K562 (cell line): ENCODE results near the gene WDR19. TPM values are rescaled to one million over a fixed set of nuclear protein-coding genes. Genes with fewer than 3 reads are reported as not detected.

Experiments used
- HNRNPL ChIP-seq: fragments of 200-400 bp; formaldehyde crosslinking; IDR thresholded peaks from 2 replicates; pipeline ENCODE4 v1.6.1; 2017; ENCODE audit warnings: low read depth, mild to moderate bottlenecking, low read length
- SMARCA5 ChIP-seq: fragments of 450-650 bp; IDR thresholded peaks from 2 replicates; pipeline ENCODE4 v1.6.1; 2016
- SUPT5H ChIP-seq: fragments of 450-650 bp; IDR thresholded peaks from 2 replicates; pipeline ENCODE4 v1.6.1; 2016
- ZBTB40 ChIP-seq, 2 experiments: fragments of 450-650 bp in 1 of 2; sonication (generic) in 1 of 2; formaldehyde crosslinking in 1 of 2; IDR thresholded peaks; 2 replicates each; pipeline versions ENCODE4 v1.7.1 to v1.9.0; 2016 to 2022; ENCODE audit warnings: inconsistent platforms in 1 of 2, mild to moderate bottlenecking in 1 of 2, missing genetic modification reagents in 1 of 2
- polyA plus RNA-seq, 8 experiments: library from polyadenylated mRNA; depleted of rRNA in 4 of 8; stranded (reverse) in 5 of 8; unstranded in 3 of 8; fragments of >200 nt; fragmentation: Nextera tagmentation in 2 of 8; fragmentation: Illumina TruSeq in 1 of 8; extraction: Ambion mirVana in 2 of 8; extraction: Trizol in 1 of 8; gene quantifications; 2 replicates each; pipeline versions ENCODE4 v1.2.1 to v1.2.3, GENCODE V29; 2011 to 2014; ENCODE audit warnings: inconsistent platforms in 1 of 8, missing spikeins in 1 of 8
- total RNA-seq, 7 experiments: library from RNA; depleted of rRNA in 6 of 7; stranded (reverse); fragments of >200 nt in 6 of 7; fragmentation: Illumina TruSeq in 2 of 7; extraction: Trizol in 2 of 7; gene quantifications; 2 replicates each; pipeline versions ENCODE4 v1.2.1 to v1.2.3, GENCODE V29; 2011 to 2021; ENCODE audit warnings: low replicate concordance in 1 of 7
- TF ChIP-seq, protein P1 (sequence below): sonication (generic); formaldehyde crosslinking; IDR thresholded peaks from 2 replicates; pipeline ENCODE4 v1.5.0; 2020; ENCODE audit warnings: missing genetic modification reagents
- TF ChIP-seq, protein P2 (sequence below): IDR thresholded peaks from 2 replicates; pipeline ENCODE4 v1.6.1; 2011; ENCODE audit warnings: borderline replicate concordance, low read depth, mild to moderate bottlenecking, moderate library complexity, low read length; ENCODE audit not compliant: insufficient read depth, poor library complexity, severe bottlenecking

Gene WDR19
- total and polyA plus RNA-seq, 9 of the 15 experiments (the other 6 are each of a cell fraction or from before 2014, with no cell fraction given), result 6.8 to 37.6 (median 11.2) TPM

DNA sequence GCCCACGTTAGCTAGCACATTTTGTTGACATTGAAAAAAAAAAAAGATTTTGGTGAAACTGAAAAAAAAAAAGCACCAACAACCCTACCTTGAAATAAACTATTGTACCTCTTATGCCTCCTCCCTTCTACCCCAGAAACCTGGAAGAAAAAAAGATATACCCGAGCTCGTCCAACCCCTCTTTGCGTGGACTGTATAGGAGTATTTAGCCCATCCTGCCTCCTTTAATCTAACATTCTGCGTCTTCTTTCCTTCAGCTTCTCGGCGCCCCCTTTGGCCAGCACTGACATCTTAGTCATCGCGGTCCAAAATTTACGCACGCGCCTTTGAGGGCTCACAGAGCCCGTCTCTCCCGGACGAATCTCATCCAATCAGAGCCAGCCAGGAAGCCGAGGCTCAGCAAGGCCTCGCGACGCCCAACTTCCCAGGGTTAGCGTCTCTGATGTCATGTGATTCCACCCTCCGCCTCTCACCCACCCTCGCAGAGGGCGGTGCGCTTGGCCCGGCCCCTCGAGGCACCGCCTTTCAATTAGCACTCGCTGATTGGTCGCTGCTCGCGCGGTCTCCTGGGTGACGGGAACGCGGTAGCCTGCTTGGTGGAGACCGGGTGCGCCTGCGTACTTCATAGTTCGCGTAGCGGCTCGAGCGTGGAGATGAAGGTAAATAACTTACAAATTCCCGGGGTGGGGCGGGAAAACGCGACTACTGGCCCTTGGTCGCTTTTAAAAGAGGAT is at the start of gene WDR19 (continued):
- peak; percentile 60; the same call in 1 of the 2 replicates for TF ChIP-seq ZBTB40 (IDR thresholded peaks at IDR 0.05)
- TF ChIP-seq ZBTB40 (CRISPR knock-in tag; IDR thresholded peaks at IDR 0.05), result no peak
- TF ChIP-seq, protein P1, sequence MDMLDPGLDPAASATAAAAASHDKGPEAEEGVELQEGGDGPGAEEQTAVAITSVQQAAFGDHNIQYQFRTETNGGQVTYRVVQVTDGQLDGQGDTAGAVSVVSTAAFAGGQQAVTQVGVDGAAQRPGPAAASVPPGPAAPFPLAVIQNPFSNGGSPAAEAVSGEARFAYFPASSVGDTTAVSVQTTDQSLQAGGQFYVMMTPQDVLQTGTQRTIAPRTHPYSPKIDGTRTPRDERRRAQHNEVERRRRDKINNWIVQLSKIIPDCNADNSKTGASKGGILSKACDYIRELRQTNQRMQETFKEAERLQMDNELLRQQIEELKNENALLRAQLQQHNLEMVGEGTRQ (CRISPR knock-in tag), result peak; percentile 85
- no peak for TF ChIP-seq HNRNPL
- TF ChIP-seq, protein P2, sequence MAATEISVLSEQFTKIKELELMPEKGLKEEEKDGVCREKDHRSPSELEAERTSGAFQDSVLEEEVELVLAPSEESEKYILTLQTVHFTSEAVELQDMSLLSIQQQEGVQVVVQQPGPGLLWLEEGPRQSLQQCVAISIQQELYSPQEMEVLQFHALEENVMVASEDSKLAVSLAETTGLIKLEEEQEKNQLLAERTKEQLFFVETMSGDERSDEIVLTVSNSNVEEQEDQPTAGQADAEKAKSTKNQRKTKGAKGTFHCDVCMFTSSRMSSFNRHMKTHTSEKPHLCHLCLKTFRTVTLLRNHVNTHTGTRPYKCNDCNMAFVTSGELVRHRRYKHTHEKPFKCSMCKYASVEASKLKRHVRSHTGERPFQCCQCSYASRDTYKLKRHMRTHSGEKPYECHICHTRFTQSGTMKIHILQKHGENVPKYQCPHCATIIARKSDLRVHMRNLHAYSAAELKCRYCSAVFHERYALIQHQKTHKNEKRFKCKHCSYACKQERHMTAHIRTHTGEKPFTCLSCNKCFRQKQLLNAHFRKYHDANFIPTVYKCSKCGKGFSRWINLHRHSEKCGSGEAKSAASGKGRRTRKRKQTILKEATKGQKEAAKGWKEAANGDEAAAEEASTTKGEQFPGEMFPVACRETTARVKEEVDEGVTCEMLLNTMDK, result peak; percentile 65
- TF ChIP-seq SUPT5H, result peak; percentile 53; the same call in 1 of the 2 replicates
- 0 out of 2 replicates have a peak, but pooled peaks have one; percentile 19 for TF ChIP-seq SMARCA5
